NOMO-1 treated with dmso at 0.1 percent for 144 hours (cell line): ENCODE measurements around the gene GLMP.
A peak's percentile ranks its signal among the peaks of the same experiment; 100 is the strongest.

Experiments used
- DNase-seq: peaks from one replicate; lab custom pipeline; 2025; ENCODE audit not compliant: unreplicated experiment; lab: John Stamatoyannopoulos, UW

Gene GLMP

DNA sequence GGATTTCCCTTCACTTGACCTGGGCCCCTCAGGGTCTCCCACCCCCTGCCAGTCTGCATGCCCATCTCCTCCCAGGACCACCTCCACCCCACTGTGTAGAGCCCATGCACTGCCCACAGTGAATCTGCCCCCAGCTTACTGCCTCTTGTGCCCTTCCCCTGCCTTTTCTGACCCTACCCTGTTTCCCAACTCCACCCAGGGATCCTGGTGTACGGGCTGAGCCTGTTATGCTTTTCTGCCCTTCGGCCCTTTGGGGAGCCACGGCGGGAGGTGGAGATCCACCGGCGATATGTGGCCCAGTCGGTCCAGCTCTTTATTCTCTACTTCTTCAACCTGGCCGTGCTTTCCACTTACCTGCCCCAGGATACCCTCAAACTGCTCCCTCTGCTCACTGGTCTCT is 9.4 kb downstream of the GLMP start:
- DNase-seq = no peak

GRCh38 chr1:156285437-156285836 is 10.0 kb downstream of the GLMP start:
- DNase-seq = no peak

- no peak for DNase-seq
These were observed 10.7 kb downstream of the GLMP start for GRCh38 chr1:156284757-156285156.

DNA sequence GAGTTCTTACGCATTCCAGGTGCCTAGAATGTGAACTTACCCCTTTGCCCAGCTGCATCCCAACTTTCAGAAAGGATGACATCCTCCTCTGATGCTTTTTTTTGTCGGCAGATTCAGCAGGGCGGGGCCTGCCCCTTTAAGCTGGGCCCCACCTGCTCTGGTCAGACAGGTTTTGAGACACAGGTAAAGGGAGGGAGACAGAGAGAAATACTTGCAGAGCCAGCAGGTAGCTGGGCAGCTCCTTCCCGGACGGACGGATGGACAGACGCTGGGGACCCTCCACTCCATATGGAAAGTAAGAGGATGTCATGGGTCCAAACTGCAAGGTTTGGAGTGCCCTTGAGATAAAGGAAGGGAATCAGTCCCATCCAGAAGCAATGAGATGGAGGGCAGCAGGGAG is 11.4 kb downstream of the GLMP start, which contains the start of gene TMEM79:
Gene TMEM79, plus strand, starts transcription at position 214 of the 400 bp plus-strand sequence. CDS start 902 bp downstream, outside the sequence.
- DNase-seq = no peak

DNA sequence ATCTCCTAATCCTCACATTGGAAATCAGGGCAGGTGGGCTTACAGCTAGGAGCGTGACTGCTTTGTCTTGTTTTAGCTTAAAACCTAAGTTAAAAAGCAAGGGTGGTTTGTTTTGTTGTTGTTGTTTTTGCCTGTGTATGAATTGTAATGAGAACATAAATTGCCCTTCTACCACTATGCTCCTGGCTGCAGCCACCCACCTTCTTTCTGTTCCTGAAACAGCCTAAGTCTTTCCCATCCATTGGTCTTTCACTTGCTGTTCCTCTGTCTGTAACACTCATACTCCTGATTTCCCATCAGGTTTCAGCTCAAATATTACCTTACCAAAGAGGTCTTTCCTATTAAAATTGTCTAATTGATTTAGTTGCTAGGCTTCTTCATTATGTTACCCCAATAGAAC is 12.0 kb downstream of the GLMP start:
- DNase-seq = no peak

DNA sequence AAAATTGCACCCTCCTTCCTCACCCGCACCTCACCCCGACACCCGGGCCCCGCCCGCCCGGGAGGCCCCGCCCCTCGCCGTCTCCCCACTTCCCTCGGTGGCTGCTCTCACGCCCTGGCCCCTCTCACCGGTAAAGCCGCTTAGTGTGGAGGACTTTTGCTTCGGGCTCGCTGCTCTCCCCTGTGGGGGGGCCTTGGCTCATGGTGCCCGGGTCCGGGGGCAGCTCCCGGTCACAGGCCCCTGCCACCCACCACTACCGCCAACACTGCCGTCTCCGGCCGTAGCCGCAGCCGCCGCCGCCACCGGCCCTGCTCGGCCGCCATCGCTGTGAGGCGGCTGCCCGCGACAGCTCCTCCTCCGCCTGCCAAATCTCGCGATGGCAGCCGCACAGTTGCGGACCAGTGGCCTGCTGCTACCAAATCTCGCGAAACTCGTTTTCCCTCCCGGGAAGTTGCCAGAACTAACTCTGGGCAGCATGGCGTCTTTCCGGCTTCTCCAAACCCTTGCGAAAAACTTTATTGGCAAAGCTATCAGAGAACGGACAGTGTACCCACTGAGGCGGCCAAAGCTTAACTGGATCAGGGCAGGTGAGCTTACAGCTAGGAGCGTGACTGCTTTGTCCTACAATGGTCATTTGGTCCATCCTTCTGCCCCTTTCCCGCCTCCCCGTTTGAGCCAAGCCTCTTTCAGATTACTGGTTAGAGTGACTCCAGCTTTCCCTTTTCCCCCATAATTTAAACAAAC is 12.8 kb downstream of the GLMP start, which contains the start of gene SMG5:
Gene SMG5, minus strand, starts transcription at position 347 of the 744 bp plus-strand sequence. Its CDS starts 145 bp downstream, at position 202.
- DNase-seq = peak; percentile 93

DNA sequence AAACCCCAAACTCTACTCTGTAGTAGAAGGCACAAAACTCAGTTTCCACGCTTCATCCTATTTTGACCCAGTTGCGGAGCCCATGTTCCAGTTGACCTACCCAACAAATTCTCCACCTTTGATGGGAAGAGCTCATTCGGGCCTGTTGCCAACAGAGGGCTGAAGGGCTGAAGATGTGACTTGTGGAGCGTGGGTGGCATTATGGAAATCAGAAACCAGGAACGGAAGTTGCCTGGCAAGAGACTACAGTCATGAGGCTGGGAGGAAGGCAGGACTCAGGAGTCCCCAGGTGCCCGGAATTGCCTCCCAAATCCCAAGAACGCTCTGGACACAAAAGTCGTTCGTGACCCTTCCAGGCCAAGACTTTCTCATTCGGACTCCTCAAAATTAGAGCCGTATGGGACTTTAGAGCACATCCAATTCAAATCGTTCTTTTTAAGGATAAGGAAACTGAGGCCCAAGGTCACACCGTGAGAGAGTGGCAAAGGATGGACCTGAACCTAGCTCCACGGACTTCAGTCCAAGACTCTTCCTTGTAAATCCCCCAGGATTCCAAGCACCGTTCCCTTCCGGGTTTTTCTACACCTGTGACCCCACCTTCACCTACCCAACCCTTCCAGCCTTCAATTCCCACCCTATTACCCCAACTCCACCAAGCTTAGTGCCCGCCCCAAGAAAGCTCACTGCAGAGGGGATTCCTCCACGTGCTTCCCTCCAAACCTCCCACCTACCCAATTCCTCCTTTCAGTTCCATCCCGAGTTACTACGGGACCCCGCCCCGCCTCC is 13.6 kb downstream of the GLMP start:
- no peak for DNase-seq

- peak; percentile 31 for DNase-seq
These were observed 14.2 kb downstream of the GLMP start for GRCh38 chr1:156281281-156281680.

DNA sequence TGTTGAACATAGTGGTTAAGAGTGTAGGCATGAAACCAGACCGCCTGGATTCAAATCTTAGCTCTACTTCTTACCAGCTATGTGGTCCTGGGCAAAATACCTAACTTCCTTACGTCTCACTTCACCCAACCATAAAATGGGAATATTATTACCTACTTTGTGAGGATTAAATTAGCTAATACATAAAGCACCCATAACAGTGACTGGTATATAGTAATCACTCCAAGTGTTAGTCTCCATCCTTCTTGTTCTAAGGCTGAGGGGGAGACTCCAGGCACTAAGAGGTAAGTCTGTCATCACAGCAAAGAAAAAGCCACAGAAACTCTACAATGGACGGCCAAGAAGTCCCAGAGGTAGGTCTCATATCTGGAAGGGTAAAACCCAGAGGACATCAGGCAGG is 15.6 kb downstream of the GLMP start:
- no peak for DNase-seq

GRCh38 chr1:156276966-156277381 is 18.5 kb downstream of the GLMP start:
- DNase-seq = peak; percentile 44

DNA sequence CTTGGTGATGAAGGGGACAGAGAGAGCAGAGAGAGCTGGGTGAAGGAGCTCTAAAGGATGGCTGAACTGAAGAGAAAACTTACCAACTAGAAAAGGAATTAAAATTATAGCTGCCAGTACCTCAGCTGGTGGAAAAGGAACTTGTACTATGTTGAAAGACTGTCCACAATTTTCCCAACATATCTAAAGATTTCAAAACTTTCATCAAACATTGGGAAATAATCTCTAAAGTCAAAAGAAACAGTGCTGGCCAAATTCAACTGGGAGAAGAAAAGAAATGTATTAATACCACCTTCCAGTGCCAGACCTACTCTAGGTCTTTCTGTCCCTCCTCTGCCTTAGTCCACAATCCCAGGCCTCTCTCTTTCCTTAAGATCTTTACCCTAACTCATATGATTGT is 18.9 kb downstream of the GLMP start:
- peak; percentile 2 for DNase-seq

GRCh38 chr1:156270314-156270713 is 25.2 kb downstream of the GLMP start:
- DNase-seq = no peak

GRCh38 chr1:156268336-156268735 is 27.1 kb downstream of the GLMP start:
- DNase-seq = no peak

DNA sequence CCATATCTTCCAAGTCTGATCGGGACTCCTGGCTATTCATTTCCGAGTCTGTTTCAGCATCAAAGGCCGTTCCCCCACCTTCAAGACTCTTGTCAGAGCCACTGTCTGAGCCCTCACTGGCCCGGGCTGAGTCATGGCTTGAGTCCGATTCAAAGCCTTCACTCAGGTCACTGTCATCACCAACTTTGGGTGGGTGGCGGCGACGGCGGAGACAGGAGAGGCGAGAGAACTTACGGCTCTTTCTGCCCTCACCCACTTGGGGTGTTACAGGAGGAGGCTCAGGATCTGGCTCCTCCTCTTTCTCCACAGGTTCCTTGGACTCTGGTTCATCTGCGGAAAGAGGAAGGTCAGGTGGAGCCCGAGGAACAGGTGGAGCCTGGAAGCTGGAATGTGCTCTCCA is 29.4 kb downstream of the GLMP start:
- no peak for DNase-seq

GRCh38 chr1:156263288-156263655 is 32.2 kb downstream of the GLMP start:
- no peak for DNase-seq

DNA sequence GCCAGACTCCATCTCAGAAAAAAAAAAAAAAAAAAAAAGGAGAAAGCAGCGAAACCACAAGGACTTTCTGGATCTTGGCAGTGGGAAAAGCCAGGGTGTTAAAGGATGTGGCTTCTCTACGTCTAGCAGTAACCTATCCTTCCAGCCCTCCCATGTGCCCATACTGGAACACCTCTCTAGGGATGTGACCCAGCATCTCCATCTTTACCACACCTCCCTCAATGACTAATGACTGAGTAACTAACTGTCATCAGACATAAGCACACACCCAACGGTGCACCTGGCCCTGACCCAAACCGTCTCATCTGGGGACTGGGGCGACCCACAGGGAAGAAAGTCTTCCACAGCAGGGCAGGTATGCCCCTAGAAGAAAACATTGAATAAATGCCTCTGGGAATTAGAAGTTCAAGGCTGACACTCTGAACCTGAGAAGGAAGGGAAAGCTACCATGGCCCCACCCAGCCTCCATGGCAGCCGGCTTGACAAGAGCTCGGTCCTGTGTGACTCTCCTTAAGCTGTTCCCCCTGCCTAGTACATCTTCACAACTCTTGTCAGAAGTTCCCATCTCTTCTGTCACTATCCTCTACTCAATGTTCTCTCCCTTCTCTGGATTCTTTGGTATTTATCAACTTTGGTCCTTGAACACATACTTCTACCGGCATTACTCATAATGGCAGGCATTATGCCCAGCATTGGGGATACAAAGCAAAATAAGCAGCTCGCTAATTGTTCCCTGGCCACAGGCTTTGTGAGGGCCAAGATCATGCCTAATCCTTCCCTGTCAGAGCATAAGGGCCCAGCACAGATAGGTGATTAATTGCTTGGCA is 32.8 kb downstream of the GLMP start:
- no peak for DNase-seq

GRCh38 chr1:156260896-156261295 is 34.6 kb downstream of the GLMP start:
- DNase-seq = no peak

DNA sequence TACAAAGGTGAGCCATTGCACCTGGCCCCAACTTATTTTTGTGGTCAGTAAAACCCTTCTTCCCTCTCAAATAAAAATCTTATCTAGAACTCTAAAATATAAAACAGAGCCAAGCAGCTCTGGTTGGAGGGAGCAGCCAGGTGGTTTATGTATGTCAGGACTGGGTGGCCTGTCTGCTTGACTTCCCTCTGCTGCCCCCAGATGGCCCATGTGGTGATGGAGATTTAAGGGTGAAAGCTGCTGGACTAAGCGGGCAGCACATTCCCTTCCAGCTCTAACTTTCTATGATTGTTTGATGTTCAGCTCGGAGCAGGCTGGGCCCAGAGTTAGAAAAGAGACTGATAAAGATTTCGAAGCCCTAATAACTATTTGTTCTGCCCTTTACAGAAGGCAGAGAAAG is 35.7 kb downstream of the GLMP start:
- no peak for DNase-seq

DNA sequence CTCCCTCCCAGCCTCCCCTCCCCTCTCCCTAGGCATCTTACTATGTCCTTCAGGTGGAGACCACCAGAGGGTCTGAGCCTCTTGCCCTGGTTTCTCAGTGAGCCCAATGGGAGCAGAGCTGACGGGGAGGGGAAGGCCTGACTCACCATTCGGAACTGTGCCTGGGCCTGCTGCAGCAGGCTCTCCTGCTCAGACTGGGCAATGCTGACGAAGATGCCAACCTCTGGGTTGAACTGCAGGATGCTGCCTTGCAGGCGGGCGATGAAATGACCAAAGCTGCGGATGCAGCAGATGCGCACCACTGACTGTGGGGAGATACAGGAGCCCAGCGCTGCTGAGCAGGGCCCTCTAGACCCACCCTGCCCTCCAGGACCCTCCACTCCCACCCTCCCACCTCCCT is 36.6 kb downstream of the GLMP start:
- DNase-seq = no peak

DNA sequence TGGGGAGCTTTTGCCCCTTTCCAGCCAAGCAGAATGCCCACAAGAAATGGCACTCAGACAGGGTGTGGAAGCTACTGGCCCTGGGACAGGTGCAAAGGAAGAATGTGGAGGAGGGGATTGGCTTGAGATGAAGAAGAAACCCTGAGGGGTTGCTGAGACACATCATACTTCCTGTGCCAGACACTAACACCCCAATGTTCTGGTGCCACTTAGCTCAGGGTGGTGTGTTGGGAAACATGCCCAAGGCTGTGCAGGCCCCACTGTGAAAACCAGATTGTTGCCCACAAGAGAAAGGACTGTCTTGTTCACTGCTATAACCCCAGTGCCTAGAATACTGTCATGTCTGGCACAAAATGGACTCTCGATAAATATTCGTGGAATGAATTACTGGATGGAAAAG is 37.8 kb downstream of the GLMP start:
- no peak for DNase-seq

DNA sequence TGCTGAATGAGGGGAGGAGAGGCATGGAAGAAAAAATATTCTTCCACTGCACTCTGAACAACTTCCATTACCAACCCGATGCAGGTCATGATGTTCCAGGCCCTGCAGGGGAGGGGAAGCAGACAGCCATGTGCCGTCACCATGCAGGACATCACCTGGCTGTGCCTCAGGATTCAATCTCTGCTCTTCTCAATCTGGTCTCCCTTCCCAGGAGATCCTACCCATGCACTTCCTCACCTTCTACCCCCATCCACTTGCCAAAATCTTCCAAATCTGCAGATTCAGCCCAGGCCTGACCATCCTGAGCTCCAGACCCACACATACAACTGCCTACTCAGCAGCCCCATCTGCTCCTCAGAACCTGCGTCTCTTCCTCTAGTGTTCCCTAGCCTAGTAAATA is 41.8 kb downstream of the GLMP start:
- no peak for DNase-seq
